Hepatocyte (in vitro differentiated cells): Measurements from ENCODE around the gene PACSIN2. TPM values are rescaled to one million over a fixed set of nuclear protein-coding genes. Genes with fewer than 3 reads are reported as not detected.

Source experiments
- DNase-seq: peaks from one replicate; pipeline ENCODE4 v3.0.0-alpha.2; 2016; ENCODE audit warnings: low spot score
- H2AFZ ChIP-seq: fragments of 200-600 bp; sonication (generic); 2 replicates; pipeline ENCODE4 v1.6.0; 2016; ENCODE audit warnings: antibody characterized with exemption, mild to moderate bottlenecking
- H3K27ac ChIP-seq: fragments of 200-600 bp; sonication (generic); 2 replicates; pipeline ENCODE4 v1.5.1; 2016; ENCODE audit warnings: mild to moderate bottlenecking
- H3K27me3 ChIP-seq: fragments of 200-600 bp; sonication (generic); 2 replicates; pipeline ENCODE4 v1.6.1; 2016
- H3K36me3 ChIP-seq: fragments of 200-600 bp; sonication (generic); replicated peaks from 2 replicates; pipeline ENCODE4 v1.5.1; 2016; ENCODE audit warnings: low read depth; ENCODE audit not compliant: insufficient read depth
- H3K4me1 ChIP-seq: fragments of 200-600 bp; sonication (generic); 2 replicates; pipeline ENCODE4 v1.5.1; 2016; ENCODE audit warnings: mild to moderate bottlenecking, moderate library complexity; ENCODE audit not compliant: insufficient read depth
- H3K4me2 ChIP-seq: fragments of 200-600 bp; sonication (generic); 2 replicates; pipeline ENCODE4 v1.6.0; 2016
- H3K4me3 ChIP-seq: fragments of 200-600 bp; sonication (generic); 2 replicates; pipeline ENCODE4 v1.5.1; 2016; ENCODE audit warnings: mild to moderate bottlenecking
- H3K79me2 ChIP-seq: fragments of 200-600 bp; sonication (generic); 2 replicates; pipeline ENCODE4 v1.6.0; 2017; ENCODE audit warnings: mild to moderate bottlenecking
- H3K9me2 ChIP-seq: fragments of 200-600 bp; sonication (generic); replicated peaks from 2 replicates; pipeline ENCODE4 v1.6.0; 2017; ENCODE audit warnings: mild to moderate bottlenecking; ENCODE audit not compliant: insufficient read depth
- H3K9me3 ChIP-seq: fragments of 200-600 bp; sonication (generic); 2 replicates; pipeline ENCODE4 v1.5.1; 2016; ENCODE audit warnings: low read depth, mild to moderate bottlenecking
- H4K20me1 ChIP-seq: fragments of 200-600 bp; sonication (generic); 2 replicates; pipeline ENCODE4 v1.6.0; 2016; ENCODE audit warnings: mild to moderate bottlenecking; ENCODE audit not compliant: insufficient read depth, poor library complexity, severe bottlenecking
- CTCF ChIP-seq: fragments of 200-600 bp; sonication (generic); IDR thresholded peaks from 2 replicates; pipeline ENCODE4 v1.5.1; 2016; ENCODE audit warnings: antibody characterized with exemption, mild to moderate bottlenecking; ENCODE audit not compliant: poor library complexity
- EZH2 ChIP-seq: fragments of 200-600 bp; sonication (generic); IDR thresholded peaks from 2 replicates; pipeline ENCODE4 v1.6.1; 2016; ENCODE audit warnings: antibody characterized with exemption, mild to moderate bottlenecking, borderline replicate concordance
- EZH2phosphoT487 ChIP-seq: fragments of 200-600 bp; sonication (generic); IDR thresholded peaks from one replicate; pipeline ENCODE4 v1.6.1; 2018; ENCODE audit warnings: antibody characterized with exemption, mild to moderate bottlenecking, low read depth, moderate library complexity; ENCODE audit not compliant: unreplicated experiment, severe bottlenecking
- WGBS: methylation state at CpG from one replicate; pipeline ENCODE4 v1.1.6; 2016; ENCODE audit warnings: low lambda C conversion rate; ENCODE audit errors: missing lambda C conversion rate; 5-methylcytosine and 5-hydroxymethylcytosine counted together
- polyA plus RNA-seq: library from polyadenylated mRNA; unstranded; fragments of >200 nt; fragmentation: Nextera tagmentation; extraction: Ambion mirVana; gene quantifications from 2 replicates; pipeline ENCODE4 v1.2.1, GENCODE V29; 2016
- total RNA-seq: library from RNA; depleted of rRNA; stranded (reverse); fragments of >200 nt; gene quantifications from 2 replicates; pipeline ENCODE4 v1.2.3, GENCODE V29; 2014

PACSIN2 gene
- total and polyA plus RNA-seq, 2 experiments from 2014 or later, result 77.7 to 86.3 TPM

GRCh38 chr22:42841444-42841843 is 173.5 kb downstream of the PACSIN2 start:
- H3K79me2 ChIP-seq, result peaks cover 41% of the 10 kb centered on the region
- H4K20me1 ChIP-seq, result peaks cover 28% of the 10 kb centered on the region
- no peak for DNase-seq
- H3K4me1 ChIP-seq, result no peaks in the 10 kb centered on the region
- TF ChIP-seq EZH2 (no peak), EZH2phosphoT487 (no peak), CTCF (no peak)
- H3K9me2 ChIP-seq, result no peaks in the 10 kb centered on the region
- H3K27ac ChIP-seq, result no peak overlapping the region
- no peaks in the 10 kb centered on the region for H3K9me3 ChIP-seq
- no peak overlapping the region for H3K4me2 ChIP-seq
- no peak overlapping the region for H3K4me3 ChIP-seq
- 82% methylated on average over 3 of the region's 3 CpGs for WGBS
- no peaks in the 10 kb centered on the region for H3K27me3 ChIP-seq
- no peaks in the 10 kb centered on the region for H3K36me3 ChIP-seq
- H2AFZ ChIP-seq, result no peak overlapping the region

- no peak for DNase-seq
- WGBS, result 99% methylated on average over 4 of the region's 4 CpGs
- peaks cover 19% of the 10 kb centered on the region for H4K20me1 ChIP-seq
- H2AFZ ChIP-seq, result no peak overlapping the region
- H3K4me2 ChIP-seq, result no peak overlapping the region
- no peaks in the 10 kb centered on the region for H3K27me3 ChIP-seq
- no peaks in the 10 kb centered on the region for H3K4me1 ChIP-seq
- no peak overlapping the region for H3K4me3 ChIP-seq
- peaks cover 19% of the 10 kb centered on the region for H3K79me2 ChIP-seq
- no peaks in the 10 kb centered on the region for H3K9me2 ChIP-seq
- no peak overlapping the region for H3K27ac ChIP-seq
- no peaks in the 10 kb centered on the region for H3K9me3 ChIP-seq
- TF ChIP-seq EZH2phosphoT487, result no peak
- TF ChIP-seq CTCF, result no peak
- TF ChIP-seq EZH2, result no peak
- no peaks in the 10 kb centered on the region for H3K36me3 ChIP-seq
Observed at GRCh38 chr22:42837556-42837955, 177.4 kb downstream of the PACSIN2 start.

- Histone ChIP-seq H3K36me3 (no peaks in the 10 kb centered on the region), H3K9me3 (no peaks in the 10 kb centered on the region), H3K9me2 (no peaks in the 10 kb centered on the region), H2AFZ (no peak overlapping the region), H3K79me2 (peaks cover 12% of the 10 kb centered on the region), H4K20me1 (peaks cover 17% of the 10 kb centered on the region), H3K27ac (no peak overlapping the region), H3K27me3 (no peaks in the 10 kb centered on the region), H3K4me3 (no peak overlapping the region), H3K4me2 (no peak overlapping the region), H3K4me1 (no peaks in the 10 kb centered on the region)
- DNase-seq, result no peak
- WGBS, result 96% methylated on average over 5 of the region's 5 CpGs
- TF ChIP-seq CTCF, result no peak
Observed at GRCh38 chr22:42836026-42836425, 178.9 kb downstream of the PACSIN2 start.
